DOHH2 (cell line): ENCODE data around the gene KLK14.

ENCODE experiments used
- H3F3A ChIP-seq: fragments of 200-600 bp; sonication (generic), shearing (Covaris generic); 2 replicates; pipeline ENCODE4 v1.6.0; 2016; ENCODE audit warnings: antibody characterized with exemption, mild to moderate bottlenecking; ENCODE audit not compliant: control insufficient read depth, insufficient read depth
- H3K27ac ChIP-seq: fragments of 200-600 bp; sonication (generic); 2 replicates; pipeline ENCODE4 v1.5.1; 2014; ENCODE audit warnings: low read depth, mild to moderate bottlenecking, low read length, moderate library complexity
- H3K27me3 ChIP-seq: fragments of 200-600 bp; sonication (generic); 2 replicates; pipeline ENCODE4 v1.6.1; 2014; ENCODE audit warnings: mild to moderate bottlenecking, low read length, mixed read lengths; ENCODE audit not compliant: control insufficient read depth
- H3K36me3 ChIP-seq: fragments of 200-600 bp; sonication (generic); 2 replicates; pipeline ENCODE4 v1.6.1; 2014; ENCODE audit warnings: mild to moderate bottlenecking, low read length, moderate library complexity, mixed read lengths; ENCODE audit not compliant: control insufficient read depth
- H3K4me1 ChIP-seq: fragments of 200-600 bp; sonication (generic); 2 replicates; pipeline ENCODE4 v1.6.1; 2014; ENCODE audit warnings: mild to moderate bottlenecking, low read length, mixed read lengths; ENCODE audit not compliant: control insufficient read depth
- H3K4me2 ChIP-seq: fragments of 200-600 bp; sonication (generic); 2 replicates; pipeline ENCODE4 v1.6.0; 2014; ENCODE audit warnings: mild to moderate bottlenecking, low read length, moderate library complexity
- H3K4me3 ChIP-seq: fragments of 200-600 bp; sonication (generic); 2 replicates; pipeline ENCODE4 v1.5.1; 2014; ENCODE audit warnings: mild to moderate bottlenecking, low read length, mixed read lengths
- H3K79me2 ChIP-seq: fragments of 200-600 bp; sonication (generic); 2 replicates; pipeline ENCODE4 v1.6.1; 2014; ENCODE audit warnings: mild to moderate bottlenecking, low read length, mixed read lengths; ENCODE audit not compliant: control insufficient read depth
- H3K9me2 ChIP-seq: fragments of 200-600 bp; sonication (generic); replicated peaks from 2 replicates; pipeline ENCODE4 v1.6.1; 2014; ENCODE audit warnings: mild to moderate bottlenecking, low read length, mixed read lengths; ENCODE audit not compliant: control insufficient read depth
- H3K9me3 ChIP-seq: fragments of 200-600 bp; sonication (generic); 2 replicates; pipeline ENCODE4 v1.6.1; 2014; ENCODE audit warnings: antibody characterized with exemption, low read length, mixed read lengths; ENCODE audit not compliant: control insufficient read depth, insufficient read depth
- H4K20me1 ChIP-seq: fragments of 200-600 bp; sonication (generic); 2 replicates; pipeline ENCODE4 v1.6.0; 2014; ENCODE audit warnings: low read depth, mild to moderate bottlenecking, antibody characterized with exemption, low read length, moderate library complexity; ENCODE audit not compliant: control insufficient read depth, insufficient read depth
- EZH2phosphoT487 ChIP-seq: fragments of 200-600 bp; sonication (generic); IDR thresholded peaks from 2 replicates; pipeline ENCODE4 v1.6.1; 2017; ENCODE audit warnings: borderline replicate concordance, mild to moderate bottlenecking, antibody characterized with exemption, low read length, moderate library complexity, mixed read lengths
- TF ChIP-seq, protein P1 (sequence below): fragments of 200-600 bp; sonication (generic); IDR thresholded peaks from one replicate; pipeline ENCODE4 v1.5.1; 2014; ENCODE audit warnings: antibody characterized with exemption, mild to moderate bottlenecking, low read depth, low read length; ENCODE audit not compliant: poor library complexity, severe bottlenecking

Gene KLK14

DNA sequence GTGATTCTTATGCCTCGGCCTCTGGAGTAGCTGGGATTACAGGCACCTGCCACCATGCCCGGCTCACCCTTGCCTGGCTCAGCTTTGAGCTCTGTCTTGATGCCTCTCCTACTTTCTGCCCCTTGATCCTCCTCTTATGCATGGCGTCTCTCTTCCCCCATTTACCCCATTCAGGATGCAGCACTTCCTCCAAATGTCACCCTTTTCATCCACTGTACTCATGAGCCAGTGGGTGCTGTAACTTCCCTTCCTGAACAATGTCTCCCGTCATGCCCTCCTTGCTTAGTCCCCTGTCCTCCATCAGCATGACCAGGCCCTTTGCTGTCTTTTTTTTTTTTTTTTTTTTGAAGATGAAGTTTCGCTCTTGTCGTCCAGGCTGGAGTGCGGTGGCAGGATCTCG lies 38.6 kb upstream of the KLK14 start:
- peaks cover 5% of the 10 kb centered on the region; the same call in 1 of the 2 replicates for H3K27me3 ChIP-seq
- no peaks in the 10 kb centered on the region for H3K9me2 ChIP-seq
- no peaks in the 10 kb centered on the region for H4K20me1 ChIP-seq
- peaks cover 39% of the 10 kb centered on the region for H3K4me1 ChIP-seq
- no peaks in the 10 kb centered on the region; the same call in 1 of the 2 replicates for H3F3A ChIP-seq
- no peaks in the 10 kb centered on the region for H3K36me3 ChIP-seq
- no peaks in the 10 kb centered on the region for H3K79me2 ChIP-seq
- no peak overlapping the region for H3K4me3 ChIP-seq
- H3K27ac ChIP-seq = no peak overlapping the region
- H3K9me3 ChIP-seq = no peaks in the 10 kb centered on the region
- H3K4me2 ChIP-seq = no peak overlapping the region
- TF ChIP-seq EZH2phosphoT487 = no peak
- TF ChIP-seq, protein P1, sequence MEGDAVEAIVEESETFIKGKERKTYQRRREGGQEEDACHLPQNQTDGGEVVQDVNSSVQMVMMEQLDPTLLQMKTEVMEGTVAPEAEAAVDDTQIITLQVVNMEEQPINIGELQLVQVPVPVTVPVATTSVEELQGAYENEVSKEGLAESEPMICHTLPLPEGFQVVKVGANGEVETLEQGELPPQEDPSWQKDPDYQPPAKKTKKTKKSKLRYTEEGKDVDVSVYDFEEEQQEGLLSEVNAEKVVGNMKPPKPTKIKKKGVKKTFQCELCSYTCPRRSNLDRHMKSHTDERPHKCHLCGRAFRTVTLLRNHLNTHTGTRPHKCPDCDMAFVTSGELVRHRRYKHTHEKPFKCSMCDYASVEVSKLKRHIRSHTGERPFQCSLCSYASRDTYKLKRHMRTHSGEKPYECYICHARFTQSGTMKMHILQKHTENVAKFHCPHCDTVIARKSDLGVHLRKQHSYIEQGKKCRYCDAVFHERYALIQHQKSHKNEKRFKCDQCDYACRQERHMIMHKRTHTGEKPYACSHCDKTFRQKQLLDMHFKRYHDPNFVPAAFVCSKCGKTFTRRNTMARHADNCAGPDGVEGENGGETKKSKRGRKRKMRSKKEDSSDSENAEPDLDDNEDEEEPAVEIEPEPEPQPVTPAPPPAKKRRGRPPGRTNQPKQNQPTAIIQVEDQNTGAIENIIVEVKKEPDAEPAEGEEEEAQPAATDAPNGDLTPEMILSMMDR = no peak

DNA sequence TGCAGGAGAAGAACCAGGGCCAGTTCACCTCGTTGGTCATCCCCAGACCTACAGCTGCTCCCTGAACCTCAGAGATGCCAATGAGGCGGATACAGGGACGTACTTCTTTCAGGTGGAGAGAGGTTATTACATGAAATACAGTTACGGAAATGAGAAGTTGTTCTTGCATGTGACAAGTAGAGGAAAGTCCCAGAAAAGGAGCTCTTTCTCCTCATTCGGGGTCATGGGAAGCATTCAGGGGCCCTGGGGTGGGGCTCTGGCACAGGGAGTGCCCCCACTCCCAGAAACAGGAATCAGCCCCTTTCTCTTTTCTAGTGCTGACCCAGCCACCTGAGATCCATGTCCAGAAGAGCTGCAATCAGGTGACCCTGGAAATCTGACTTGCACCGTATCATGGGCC lies 37.5 kb upstream of the KLK14 start:
- H3K27ac ChIP-seq = no peak overlapping the region
- no peak for TF ChIP-seq EZH2phosphoT487
- TF ChIP-seq, protein P1 = no peak
- H4K20me1 ChIP-seq = no peaks in the 10 kb centered on the region
- H3K4me2 ChIP-seq = no peak overlapping the region
- no peaks in the 10 kb centered on the region for H3K36me3 ChIP-seq
- no peaks in the 10 kb centered on the region for H3K79me2 ChIP-seq
- peaks cover 5% of the 10 kb centered on the region; the same call in 1 of the 2 replicates for H3K27me3 ChIP-seq
- H3K4me3 ChIP-seq = no peak overlapping the region
- H3K4me1 ChIP-seq = peaks cover 34% of the 10 kb centered on the region
- no peaks in the 10 kb centered on the region for H3K9me3 ChIP-seq
- H3K9me2 ChIP-seq = no peaks in the 10 kb centered on the region
- H3F3A ChIP-seq = no peaks in the 10 kb centered on the region; the same call in 1 of the 2 replicates

GRCh38 chr19:51119611-51120010 lies 36.9 kb upstream of the KLK14 start:
- Histone ChIP-seq H3F3A (no peaks in the 10 kb centered on the region; the same call in 1 of the 2 replicates), H3K27ac (no peak overlapping the region), H3K9me3 (no peaks in the 10 kb centered on the region), H4K20me1 (no peaks in the 10 kb centered on the region), H3K36me3 (no peaks in the 10 kb centered on the region), H3K4me1 (peaks cover 29% of the 10 kb centered on the region), H3K4me3 (no peak overlapping the region), H3K79me2 (no peaks in the 10 kb centered on the region), H3K4me2 (no peak overlapping the region), H3K27me3 (peaks cover 5% of the 10 kb centered on the region; the same call in 1 of the 2 replicates), H3K9me2 (no peaks in the 10 kb centered on the region)
- TF ChIP-seq, protein P1 = no peak
- TF ChIP-seq EZH2phosphoT487 = no peak
